Caco-2 (cell line): ENCODE measurements around the gene LTF. TPM values are rescaled to one million over a fixed set of nuclear protein-coding genes. Genes with fewer than 3 reads are reported as not detected.

Source experiments
- BruUV-seq: library from RNA; stranded (reverse); fragments of 400-500 nt; replicated peaks from 2 replicates; lab custom pipeline; 2021; lab: Mats Ljungman, UMichigan
- CTCF ChIA-PET: fragments of 300-600 bp; sonication (Branson Sonifier 250); formaldehyde crosslinking; loops from one replicate; lab custom pipeline; 2022; ENCODE audit warnings: antibody characterized with exemption; lab: Charles Lee
- POLR2A ChIA-PET: fragments of 300-600 bp; sonication (Branson Sonifier 250); formaldehyde crosslinking; loops from one replicate; lab custom pipeline; 2022; ENCODE audit warnings: antibody characterized with exemption; lab: Charles Lee
- DNase-seq, 2 experiments: peaks; one replicate each; pipeline versions ENCODE4 v3.0.0 to v3.0.0-alpha.2; 2020 to 2022
- H3K27me3 ChIP-seq: replicated peaks from 2 replicates; pipeline ENCODE4 v1.6.0; 2011; ENCODE audit warnings: low read length; ENCODE audit not compliant: control insufficient read depth, insufficient read depth
- H3K36me3 ChIP-seq: 2 replicates; pipeline ENCODE4 v1.5.1; 2011; ENCODE audit warnings: low read length; ENCODE audit not compliant: control insufficient read depth, insufficient read depth
- H3K4me1 ChIP-seq: fragments of 250-450 bp; sonication (Bioruptor Pico); 2 replicates; pipeline ENCODE4 v1.5.1; 2020; ENCODE audit warnings: mild to moderate bottlenecking
- H3K4me3 ChIP-seq: 2 replicates; pipeline ENCODE4 v1.5.1; 2011; ENCODE audit warnings: low read depth, mild to moderate bottlenecking, control low read depth, low read length
- H3K9me3 ChIP-seq: fragments of 250-450 bp; sonication (Bioruptor Pico); 2 replicates; pipeline ENCODE4 v1.5.1; 2020; ENCODE audit warnings: mild to moderate bottlenecking, moderate library complexity
- H3K27ac Mint-ChIP-seq: one replicate; pipeline ENCODE4 v1.8.0; 2022; ENCODE audit warnings: mixed read lengths; ENCODE audit not compliant: unreplicated experiment
- H3K27me3 Mint-ChIP-seq: one replicate; pipeline ENCODE4 v1.8.0; 2022; ENCODE audit warnings: mixed read lengths; ENCODE audit not compliant: insufficient read depth, unreplicated experiment
- H3K36me3 Mint-ChIP-seq: one replicate; pipeline ENCODE4 v1.8.0; 2022; ENCODE audit warnings: mild to moderate bottlenecking, mixed read lengths; ENCODE audit not compliant: insufficient read depth, unreplicated experiment
- H3K4me1 Mint-ChIP-seq: one replicate; pipeline ENCODE4 v1.8.0; 2022; ENCODE audit warnings: low read depth, mixed read lengths; ENCODE audit not compliant: unreplicated experiment
- H3K4me3 Mint-ChIP-seq: one replicate; pipeline ENCODE4 v1.8.0; 2022; ENCODE audit warnings: mild to moderate bottlenecking, moderate library complexity, mixed read lengths; ENCODE audit not compliant: unreplicated experiment
- H3K9me3 Mint-ChIP-seq: one replicate; pipeline ENCODE4 v1.8.0; 2022; ENCODE audit warnings: mixed read lengths; ENCODE audit not compliant: unreplicated experiment
- intact Hi-C: fragments of 100-400 bp; cut with micrococcal nuclease; formaldehyde crosslinking; loops from one replicate; pipeline ENCODE4 v1.10.0; 2022; ENCODE audit not compliant: unreplicated experiment
- total RNA-seq: library from RNA; stranded (reverse); gene quantifications from 2 replicates; pipeline ENCODE4 v1.2.3, GENCODE V29; 2022
- TF ChIP-seq, protein P1 (sequence below), 2 experiments: fragments of 200-600 bp in 1 of 2; IDR thresholded peaks; 1 replicate in 1 of 2; 2 replicates in 1 of 2; pipeline versions ENCODE4 v1.5.1 to v1.8.0; 2011 to 2022; ENCODE audit warnings: antibody characterized with exemption in 1 of 2, control low read depth in 1 of 2, inconsistent platforms in 1 of 2, low read depth in 1 of 2, low read length in 1 of 2, mild to moderate bottlenecking in 1 of 2, moderate library complexity in 1 of 2; ENCODE audit not compliant: insufficient read depth in 1 of 2, severe bottlenecking in 1 of 2, unreplicated experiment in 1 of 2

LTF gene
- total RNA-seq, 1 experiment from 2014 or later: not detected

DNA sequence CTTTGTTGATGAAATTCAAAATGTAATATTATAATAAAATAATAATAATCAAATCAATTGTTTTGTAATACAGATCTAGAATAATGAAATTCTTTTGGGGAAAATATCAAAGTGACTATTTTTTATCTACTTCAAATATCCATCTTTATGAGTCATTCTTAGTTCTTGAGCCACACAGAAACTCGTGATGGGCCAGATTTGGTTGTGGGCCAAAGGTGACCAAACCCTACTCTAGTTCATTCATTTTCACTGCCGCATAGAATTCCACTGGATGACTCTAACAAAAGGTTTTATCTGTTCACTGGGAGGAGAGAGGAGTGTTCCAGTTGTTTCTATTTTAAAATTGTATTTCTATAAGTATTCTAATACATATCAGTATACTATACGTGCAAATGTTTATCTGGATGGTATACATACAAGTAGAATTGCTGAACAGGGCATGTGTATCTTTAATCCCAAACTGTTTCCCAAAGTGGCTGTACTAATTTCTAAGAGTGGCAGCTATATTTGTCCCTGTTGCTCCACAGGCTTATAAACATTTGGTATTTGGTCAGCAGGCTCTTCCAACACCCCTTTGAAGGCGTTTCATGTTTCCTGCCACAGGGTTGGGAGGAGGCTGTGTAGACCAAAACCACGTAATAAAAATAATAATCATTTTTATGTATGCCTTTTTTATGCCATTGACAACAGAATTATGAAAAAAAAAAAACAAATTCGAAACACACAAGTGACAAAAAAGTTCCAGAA lies 25.8 kb upstream of the LTF start:
- Mint-ChIP-seq H3K4me3 (no peak overlapping the region), H3K36me3 (peaks cover 4% of the 10 kb centered on the region), H3K27ac (no peak overlapping the region), H3K9me3 (no peaks in the 10 kb centered on the region), H3K27me3 (no peaks in the 10 kb centered on the region), H3K4me1 (peaks cover 12% of the 10 kb centered on the region)
- Histone ChIP-seq H3K27me3 (no peaks in the 10 kb centered on the region), H3K36me3 (no peaks in the 10 kb centered on the region), H3K4me3 (no peak overlapping the region), H3K4me1 (peaks cover 10% of the 10 kb centered on the region), H3K9me3 (no peaks in the 10 kb centered on the region)
- no peak for DNase-seq
- CTCF ChIA-PET: interaction anchor here (4.2 kb wide), 1 partner anchor 69 kb away, joined by 119 read pairs; no protein-coding TSS in a partner anchor
- POLR2A ChIA-PET: no interaction called here
- TF ChIP-seq, protein P1, sequence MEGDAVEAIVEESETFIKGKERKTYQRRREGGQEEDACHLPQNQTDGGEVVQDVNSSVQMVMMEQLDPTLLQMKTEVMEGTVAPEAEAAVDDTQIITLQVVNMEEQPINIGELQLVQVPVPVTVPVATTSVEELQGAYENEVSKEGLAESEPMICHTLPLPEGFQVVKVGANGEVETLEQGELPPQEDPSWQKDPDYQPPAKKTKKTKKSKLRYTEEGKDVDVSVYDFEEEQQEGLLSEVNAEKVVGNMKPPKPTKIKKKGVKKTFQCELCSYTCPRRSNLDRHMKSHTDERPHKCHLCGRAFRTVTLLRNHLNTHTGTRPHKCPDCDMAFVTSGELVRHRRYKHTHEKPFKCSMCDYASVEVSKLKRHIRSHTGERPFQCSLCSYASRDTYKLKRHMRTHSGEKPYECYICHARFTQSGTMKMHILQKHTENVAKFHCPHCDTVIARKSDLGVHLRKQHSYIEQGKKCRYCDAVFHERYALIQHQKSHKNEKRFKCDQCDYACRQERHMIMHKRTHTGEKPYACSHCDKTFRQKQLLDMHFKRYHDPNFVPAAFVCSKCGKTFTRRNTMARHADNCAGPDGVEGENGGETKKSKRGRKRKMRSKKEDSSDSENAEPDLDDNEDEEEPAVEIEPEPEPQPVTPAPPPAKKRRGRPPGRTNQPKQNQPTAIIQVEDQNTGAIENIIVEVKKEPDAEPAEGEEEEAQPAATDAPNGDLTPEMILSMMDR (IDR thresholded peaks at IDR 0.05; ENCODE audit: insufficient read depth in 1 of 2, low read depth in 1 of 2, low read length in 1 of 2, severe bottlenecking in 1 of 2, unreplicated experiment in 1 of 2): no peak
- intact Hi-C loops: no loop called here
- no TSS peak for BruUV-seq

GRCh38 chr3:46489875-46490274 lies 25.2 kb upstream of the LTF start:
- POLR2A ChIA-PET: no interaction called here
- H3K27ac Mint-ChIP-seq: no peak overlapping the region
- intact Hi-C loops: loop anchor here (2.0 to 10.0 kb wide), 3 partner anchors 173 to 405 kb away; no protein-coding TSS in a partner anchor

DNA sequence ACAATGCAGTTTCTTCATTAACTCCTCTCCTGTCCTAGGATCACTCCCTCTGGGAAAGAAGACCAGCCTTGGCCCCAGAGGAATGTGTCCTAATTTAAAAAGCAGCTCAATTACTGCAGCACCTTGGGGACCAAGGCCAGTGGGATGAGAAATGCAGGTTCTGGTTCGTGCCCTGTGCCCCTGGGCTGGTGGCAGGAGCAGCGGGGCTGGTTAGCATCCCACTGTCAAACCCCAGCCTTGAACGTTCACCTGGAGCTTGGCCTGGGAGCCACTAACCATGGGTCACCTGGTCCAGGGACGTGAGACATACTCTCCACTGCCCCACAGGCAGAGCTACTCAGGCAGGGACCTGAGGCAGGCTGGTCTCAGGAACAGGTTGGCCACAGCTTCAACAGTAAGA lies 24.7 kb upstream of the LTF start:
- TF ChIP-seq, protein P1 (IDR thresholded peaks at IDR 0.05; ENCODE audit: insufficient read depth in 1 of 2, low read depth in 1 of 2, low read length in 1 of 2, severe bottlenecking in 1 of 2, unreplicated experiment in 1 of 2): no peak
- Mint-ChIP-seq H3K27me3 (no peaks in the 10 kb centered on the region), H3K4me1 (peaks cover 12% of the 10 kb centered on the region), H3K4me3 (no peak overlapping the region), H3K9me3 (no peaks in the 10 kb centered on the region), H3K36me3 (peaks cover 4% of the 10 kb centered on the region), H3K27ac (no peak overlapping the region)
- ChIA-PET CTCF (interaction anchor here (0.8 to 4.2 kb wide), 7 partner anchors 14 to 274 kb away, joined by 3 to 119 read pairs (median 5); no protein-coding TSS in a partner anchor), POLR2A (no interaction called here)
- Histone ChIP-seq H3K4me3 (no peak overlapping the region), H3K4me1 (peaks cover 21% of the 10 kb centered on the region), H3K9me3 (no peaks in the 10 kb centered on the region), H3K27me3 (no peaks in the 10 kb centered on the region), H3K36me3 (no peaks in the 10 kb centered on the region)
- intact Hi-C loops: loop anchor here (2.0 to 10.0 kb wide), 3 partner anchors 173 to 405 kb away; no protein-coding TSS in a partner anchor
- DNase-seq: no peak
- BruUV-seq: no TSS peak

More at GRCh38 chr3:46489875-46490274, 25.2 kb upstream of the LTF start:
- H3K9me3 ChIP-seq: no peaks in the 10 kb centered on the region
- CTCF ChIA-PET: interaction anchor here (0.8 to 4.2 kb wide), 4 partner anchors 15 to 69 kb away, joined by 4 to 119 read pairs (median 9); no protein-coding TSS in a partner anchor
- H3K9me3 Mint-ChIP-seq: no peaks in the 10 kb centered on the region
- H3K4me3 ChIP-seq: no peak overlapping the region
- peaks cover 16% of the 10 kb centered on the region for H3K4me1 ChIP-seq
- TF ChIP-seq, protein P1 (IDR thresholded peaks at IDR 0.05; ENCODE audit: insufficient read depth in 1 of 2, low read depth in 1 of 2, low read length in 1 of 2, severe bottlenecking in 1 of 2, unreplicated experiment in 1 of 2): no peak
- peaks cover 12% of the 10 kb centered on the region for H3K4me1 Mint-ChIP-seq
- no TSS peak for BruUV-seq
- DNase-seq: no peak
- no peaks in the 10 kb centered on the region for H3K27me3 ChIP-seq
- no peaks in the 10 kb centered on the region for H3K36me3 ChIP-seq
- no peak overlapping the region for H3K4me3 Mint-ChIP-seq
- peaks cover 4% of the 10 kb centered on the region for H3K36me3 Mint-ChIP-seq
- no peaks in the 10 kb centered on the region for H3K27me3 Mint-ChIP-seq
